NB4 (cell line): Measurements from ENCODE around the gene ANXA4.

Experiments
- CTCF ChIP-seq: IDR thresholded peaks from one replicate; pipeline ENCODE4 v1.5.1; 2012; ENCODE audit warnings: low read depth, low read length
- MAX ChIP-seq: IDR thresholded peaks from 2 replicates; pipeline ENCODE4 v1.6.1; 2011; ENCODE audit warnings: low read depth, low read length
- MYC ChIP-seq: IDR thresholded peaks from 2 replicates; pipeline ENCODE4 v1.6.1; 2011; ENCODE audit warnings: low read depth, low read length
- POLR2A ChIP-seq: IDR thresholded peaks from 2 replicates; pipeline ENCODE4 v1.6.1; 2011; ENCODE audit warnings: mild to moderate bottlenecking; ENCODE audit not compliant: insufficient read length; ENCODE audit errors: extremely low read depth

DNA sequence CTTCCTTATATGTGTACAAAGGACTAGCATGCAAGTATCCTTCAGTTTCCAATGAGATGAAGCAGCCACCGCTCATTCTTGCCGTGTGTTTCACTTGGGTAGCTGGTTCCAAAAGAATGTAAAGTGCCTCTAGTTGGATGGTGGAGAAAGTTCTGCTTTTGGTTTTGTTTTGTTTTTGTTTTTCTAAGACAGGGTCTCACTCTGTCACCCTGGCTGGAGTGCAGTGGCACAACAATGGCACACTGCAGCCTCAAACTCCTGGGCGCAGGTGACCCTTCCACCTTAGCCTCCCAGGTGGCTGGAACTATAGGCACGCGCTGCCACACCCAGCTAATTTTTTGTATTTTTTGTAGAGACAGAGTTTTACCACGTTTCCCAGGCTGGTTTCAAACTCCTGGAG lies 8.3 kb downstream of the ANXA4 start:
- TF ChIP-seq POLR2A = no peak
- TF ChIP-seq CTCF = no peak
- no peak for TF ChIP-seq MAX
- no peak for TF ChIP-seq MYC
